ENCODE data around the gene IFNG. TPM values are rescaled to one million over a fixed set of nuclear protein-coding genes. Genes with fewer than 3 reads are reported as not detected.
A peak's percentile ranks its signal among the peaks of the same experiment; 100 is the strongest.

Gene IFNG
- total and polyA plus RNA-seq, 9 of the 15 experiments (the other 6 are each of a cell fraction or from before 2014, with no cell fraction given), result 0.38 TPM; not detected in 8

GRCh38 chr12:68180792-68181744, 21.5 kb upstream of the IFNG start (continued):
- TF ChIP-seq ETV1 (tag; conservative IDR thresholded peaks at IDR 0.05; ENCODE audit: low read depth) (0 out of 2 replicates have a peak, but pooled peaks have one; percentile 14), ZZZ3 (IDR thresholded peaks at IDR 0.05) (no peak), ZNF232 (CRISPR knock-in tag; IDR thresholded peaks at IDR 0.05) (no peak), CUX1 (CRISPR knock-in tag; IDR thresholded peaks at IDR 0.05) (no peak), KLF16 (IDR thresholded peaks at IDR 0.05) (no peak), MNT (conservative IDR thresholded peaks at IDR 0.05) (no peak), NFE2L1 (tag; IDR thresholded peaks at IDR 0.05; ENCODE audit: borderline replicate concordance, low read depth) (no peak), CEBPB (tag; IDR thresholded peaks at IDR 0.05) (peak; percentile 89)
- TF ChIP-seq, protein P1, sequence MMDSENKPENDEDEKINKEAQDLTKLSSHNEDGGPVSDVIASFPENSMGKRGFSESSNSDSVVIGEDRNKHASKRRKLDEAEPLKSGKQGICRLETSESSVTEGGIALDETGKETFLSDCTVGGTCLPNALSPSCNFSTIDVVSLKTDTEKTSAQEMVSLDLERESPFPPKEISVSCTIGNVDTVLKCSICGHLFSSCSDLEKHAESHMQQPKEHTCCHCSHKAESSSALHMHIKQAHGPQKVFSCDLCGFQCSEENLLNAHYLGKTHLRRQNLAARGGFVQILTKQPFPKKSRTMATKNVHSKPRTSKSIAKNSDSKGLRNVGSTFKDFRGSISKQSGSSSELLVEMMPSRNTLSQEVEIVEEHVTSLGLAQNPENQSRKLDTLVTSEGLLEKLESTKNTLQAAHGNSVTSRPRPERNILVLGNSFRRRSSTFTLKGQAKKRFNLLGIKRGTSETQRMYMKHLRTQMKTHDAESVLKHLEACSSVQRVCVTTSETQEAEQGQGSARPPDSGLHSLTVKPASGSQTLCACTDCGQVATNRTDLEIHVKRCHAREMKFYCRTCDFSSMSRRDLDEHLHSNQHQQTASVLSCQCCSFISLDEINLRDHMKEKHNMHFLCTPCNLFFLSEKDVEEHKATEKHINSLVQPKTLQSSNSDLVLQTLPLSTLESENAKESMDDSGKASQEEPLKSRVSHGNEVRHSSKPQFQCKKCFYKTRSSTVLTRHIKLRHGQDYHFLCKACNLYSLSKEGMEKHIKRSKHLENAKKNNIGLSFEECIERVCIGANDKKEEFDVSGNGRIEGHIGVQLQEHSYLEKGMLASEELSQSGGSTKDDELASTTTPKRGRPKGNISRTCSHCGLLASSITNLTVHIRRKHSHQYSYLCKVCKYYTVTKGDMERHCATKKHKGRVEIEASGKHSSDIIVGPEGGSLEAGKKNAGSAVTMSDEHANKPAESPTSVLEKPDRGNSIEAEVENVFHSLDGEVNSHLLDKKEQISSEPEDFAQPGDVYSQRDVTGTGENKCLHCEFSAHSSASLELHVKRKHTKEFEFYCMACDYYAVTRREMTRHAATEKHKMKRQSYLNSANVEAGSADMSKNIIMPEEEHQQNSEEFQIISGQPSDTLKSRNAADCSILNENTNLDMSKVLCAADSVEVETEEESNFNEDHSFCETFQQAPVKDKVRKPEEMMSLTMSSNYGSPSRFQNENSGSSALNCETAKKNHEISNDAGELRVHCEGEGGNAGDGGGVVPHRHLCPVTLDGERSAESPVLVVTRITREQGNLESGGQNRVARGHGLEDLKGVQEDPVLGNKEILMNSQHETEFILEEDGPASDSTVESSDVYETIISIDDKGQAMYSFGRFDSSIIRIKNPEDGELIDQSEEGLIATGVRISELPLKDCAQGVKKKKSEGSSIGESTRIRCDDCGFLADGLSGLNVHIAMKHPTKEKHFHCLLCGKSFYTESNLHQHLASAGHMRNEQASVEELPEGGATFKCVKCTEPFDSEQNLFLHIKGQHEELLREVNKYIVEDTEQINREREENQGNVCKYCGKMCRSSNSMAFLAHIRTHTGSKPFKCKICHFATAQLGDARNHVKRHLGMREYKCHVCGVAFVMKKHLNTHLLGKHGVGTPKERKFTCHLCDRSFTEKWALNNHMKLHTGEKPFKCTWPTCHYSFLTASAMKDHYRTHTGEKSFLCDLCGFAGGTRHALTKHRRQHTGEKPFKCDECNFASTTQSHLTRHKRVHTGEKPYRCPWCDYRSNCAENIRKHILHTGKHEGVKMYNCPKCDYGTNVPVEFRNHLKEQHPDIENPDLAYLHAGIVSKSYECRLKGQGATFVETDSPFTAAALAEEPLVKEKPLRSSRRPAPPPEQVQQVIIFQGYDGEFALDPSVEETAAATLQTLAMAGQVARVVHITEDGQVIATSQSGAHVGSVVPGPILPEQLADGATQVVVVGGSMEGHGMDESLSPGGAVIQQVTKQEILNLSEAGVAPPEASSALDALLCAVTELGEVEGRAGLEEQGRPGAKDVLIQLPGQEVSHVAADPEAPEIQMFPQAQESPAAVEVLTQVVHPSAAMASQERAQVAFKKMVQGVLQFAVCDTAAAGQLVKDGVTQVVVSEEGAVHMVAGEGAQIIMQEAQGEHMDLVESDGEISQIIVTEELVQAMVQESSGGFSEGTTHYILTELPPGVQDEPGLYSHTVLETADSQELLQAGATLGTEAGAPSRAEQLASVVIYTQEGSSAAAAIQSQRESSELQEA (IDR thresholded peaks at IDR 0.05; ENCODE audit: low read depth), result no peak

Data from K562 (cell line).